ENCODE results near the gene ZNF181. TPM values are rescaled to one million over a fixed set of nuclear protein-coding genes. Genes with fewer than 3 reads are reported as not detected.
A peak's percentile ranks its signal among the peaks of the same experiment; 100 is the strongest.

Gene ZNF181
- 7.9 and 8.1 TPM in 2 replicates for polyA plus RNA-seq (2012; rRNA removed)
- polyA plus RNA-seq (2012; cell fraction: cytosol; rRNA removed): 7.8 and 8.6 TPM in 2 replicates
- polyA plus RNA-seq (2012; cell fraction: nucleus; rRNA removed): 11.2 and 18.2 TPM in 2 replicates

DNA sequence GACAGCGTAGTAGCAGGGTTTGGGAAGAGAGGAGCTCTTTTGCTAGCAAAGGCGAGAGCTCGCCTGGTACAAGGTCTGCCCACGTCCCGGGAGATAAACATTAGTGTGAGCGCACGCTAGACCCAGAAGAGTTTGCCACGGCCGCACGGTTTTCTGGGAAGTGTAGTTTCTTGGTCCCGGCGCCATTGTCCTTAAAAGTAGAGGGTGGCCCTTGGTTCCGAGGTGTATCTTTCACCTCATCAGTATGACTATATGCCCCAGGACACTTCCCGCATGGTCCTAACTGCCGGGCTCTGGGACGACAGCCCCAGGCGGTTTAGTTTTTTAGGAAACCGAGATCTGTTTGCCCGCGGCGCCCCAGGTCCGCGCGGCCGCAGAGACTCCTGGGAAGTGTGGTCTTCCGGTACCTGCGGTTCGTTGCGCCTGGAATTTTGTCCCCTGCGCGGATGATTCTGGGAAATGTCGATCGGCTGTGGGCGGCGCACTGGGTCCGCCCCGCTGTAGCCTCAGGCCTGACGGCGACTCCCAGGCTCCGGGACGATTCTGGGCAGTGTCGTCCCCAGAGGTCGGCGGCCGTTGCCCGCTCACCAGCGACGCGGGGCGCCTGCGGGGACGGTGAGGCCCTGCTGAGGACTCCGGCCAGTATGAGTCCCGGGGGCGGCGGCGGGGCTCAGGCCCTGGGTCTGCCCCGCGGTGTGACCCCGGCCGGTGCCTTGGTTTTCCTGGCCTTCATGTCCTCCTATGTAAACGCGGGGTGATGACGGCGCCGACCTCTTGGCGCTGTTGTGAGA is at the start of gene ZNF181:
TSS of gene ZNF181 (plus strand) at position 498 of the 791 bp plus-strand sequence. CDS start 795 bp downstream, outside the sequence.
- ChIA-PET CTCF (interaction anchor here (1.0 to 1.2 kb wide), 2 partner anchors 21 to 89 kb away, joined by 4 to 5 read pairs; no protein-coding TSS in a partner anchor), POLR2A (interaction anchor here (1.0 kb wide), 2 partner anchors 56 to 193 kb away, joined by 3 to 8 read pairs; partner anchors contain the start of genes SCGB2B2, ZNF30 and ZNF302)
- WGBS (ENCODE audit: low lambda C conversion rate): under 1% methylated on average over 35 of the region's 67 CpGs
- DNase-seq: peak; percentile 92
- Histone ChIP-seq H3K27ac (ENCODE audit: low read depth in 2 of 2, low read length in 1 of 2) (peak within 1 kb of the TSS; percentile 86 to 98), H3K9ac (peak within 1 kb of the TSS; percentile 86), H2AFZ (ENCODE audit: low read depth) (peak within 1 kb of the TSS; percentile 95), H3K27me3 (ENCODE audit: insufficient read depth) (no peaks in the 10 kb centered on the region), H3K4me3 (ENCODE audit: low read depth in 2 of 2, low read length in 1 of 2) (peak within 1 kb of the TSS; percentile 80 to 82), H4K20me1 (ENCODE audit: insufficient read depth) (no peaks in the 10 kb centered on the region), H3K9me3 (no peaks in the 10 kb centered on the region), H3K4me2 (peak within 1 kb of the TSS; percentile 81), H3K4me1 (ENCODE audit: control insufficient read depth in 1 of 2, insufficient read depth in 2 of 2, low read depth in 1 of 2, low read length in 1 of 2) (peaks cover 0 to 25% of the 10 kb centered on the region in 2 experiments; a peak in 1 of 4 replicates), H3K36me3 (replicated peaks in 1 of 2; ENCODE audit: control insufficient read depth in 1 of 2, insufficient read depth in 2 of 2, low read length in 1 of 2) (peaks cover 25 to 38% of the 10 kb centered on the region in 2 experiments), H3F3A (replicated peaks; ENCODE audit: insufficient read depth) (peaks cover 7% of the 10 kb centered on the region), H3K79me2 (ENCODE audit: insufficient read depth) (peaks cover 18% of the 10 kb centered on the region; the same call in 1 of the 2 replicates), H3K9me2 (no peaks in the 10 kb centered on the region)
- peak; percentile 11; the same call in 1 of the 2 replicates for TF ChIP-seq SIN3A (IDR thresholded peaks at IDR 0.05; ENCODE audit: borderline replicate concordance, low read depth, low read length)
- TF ChIP-seq MXI1 (IDR thresholded peaks at IDR 0.05; ENCODE audit: low read depth, low read length): peak; percentile 89
- TF ChIP-seq RFX5 (IDR thresholded peaks at IDR 0.05; ENCODE audit: low read length): no peak
- peak; percentile 36 for TF ChIP-seq CHD2 (IDR thresholded peaks at IDR 0.05; ENCODE audit: low read length, partially characterized antibody)
- TF ChIP-seq FOXJ3 (CRISPR knock-in tag; IDR thresholded peaks at IDR 0.05): no peak
- peak; percentile 77 for TF ChIP-seq TEAD4 (IDR thresholded peaks at IDR 0.05; ENCODE audit: borderline replicate concordance, insufficient read depth)
- no peak for TF ChIP-seq NFIC (IDR thresholded peaks at IDR 0.05; ENCODE audit: borderline replicate concordance)
- TF ChIP-seq, protein P1, sequence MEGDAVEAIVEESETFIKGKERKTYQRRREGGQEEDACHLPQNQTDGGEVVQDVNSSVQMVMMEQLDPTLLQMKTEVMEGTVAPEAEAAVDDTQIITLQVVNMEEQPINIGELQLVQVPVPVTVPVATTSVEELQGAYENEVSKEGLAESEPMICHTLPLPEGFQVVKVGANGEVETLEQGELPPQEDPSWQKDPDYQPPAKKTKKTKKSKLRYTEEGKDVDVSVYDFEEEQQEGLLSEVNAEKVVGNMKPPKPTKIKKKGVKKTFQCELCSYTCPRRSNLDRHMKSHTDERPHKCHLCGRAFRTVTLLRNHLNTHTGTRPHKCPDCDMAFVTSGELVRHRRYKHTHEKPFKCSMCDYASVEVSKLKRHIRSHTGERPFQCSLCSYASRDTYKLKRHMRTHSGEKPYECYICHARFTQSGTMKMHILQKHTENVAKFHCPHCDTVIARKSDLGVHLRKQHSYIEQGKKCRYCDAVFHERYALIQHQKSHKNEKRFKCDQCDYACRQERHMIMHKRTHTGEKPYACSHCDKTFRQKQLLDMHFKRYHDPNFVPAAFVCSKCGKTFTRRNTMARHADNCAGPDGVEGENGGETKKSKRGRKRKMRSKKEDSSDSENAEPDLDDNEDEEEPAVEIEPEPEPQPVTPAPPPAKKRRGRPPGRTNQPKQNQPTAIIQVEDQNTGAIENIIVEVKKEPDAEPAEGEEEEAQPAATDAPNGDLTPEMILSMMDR (IDR thresholded peaks at IDR 0.05): no peak
- no peak for TF ChIP-seq EZH2phosphoT487 (IDR thresholded peaks at IDR 0.05; ENCODE audit: borderline replicate concordance, low read depth)
- no peak for TF ChIP-seq GATA2 (CRISPR knock-in tag; IDR thresholded peaks at IDR 0.05)
- TF ChIP-seq, protein P2, sequence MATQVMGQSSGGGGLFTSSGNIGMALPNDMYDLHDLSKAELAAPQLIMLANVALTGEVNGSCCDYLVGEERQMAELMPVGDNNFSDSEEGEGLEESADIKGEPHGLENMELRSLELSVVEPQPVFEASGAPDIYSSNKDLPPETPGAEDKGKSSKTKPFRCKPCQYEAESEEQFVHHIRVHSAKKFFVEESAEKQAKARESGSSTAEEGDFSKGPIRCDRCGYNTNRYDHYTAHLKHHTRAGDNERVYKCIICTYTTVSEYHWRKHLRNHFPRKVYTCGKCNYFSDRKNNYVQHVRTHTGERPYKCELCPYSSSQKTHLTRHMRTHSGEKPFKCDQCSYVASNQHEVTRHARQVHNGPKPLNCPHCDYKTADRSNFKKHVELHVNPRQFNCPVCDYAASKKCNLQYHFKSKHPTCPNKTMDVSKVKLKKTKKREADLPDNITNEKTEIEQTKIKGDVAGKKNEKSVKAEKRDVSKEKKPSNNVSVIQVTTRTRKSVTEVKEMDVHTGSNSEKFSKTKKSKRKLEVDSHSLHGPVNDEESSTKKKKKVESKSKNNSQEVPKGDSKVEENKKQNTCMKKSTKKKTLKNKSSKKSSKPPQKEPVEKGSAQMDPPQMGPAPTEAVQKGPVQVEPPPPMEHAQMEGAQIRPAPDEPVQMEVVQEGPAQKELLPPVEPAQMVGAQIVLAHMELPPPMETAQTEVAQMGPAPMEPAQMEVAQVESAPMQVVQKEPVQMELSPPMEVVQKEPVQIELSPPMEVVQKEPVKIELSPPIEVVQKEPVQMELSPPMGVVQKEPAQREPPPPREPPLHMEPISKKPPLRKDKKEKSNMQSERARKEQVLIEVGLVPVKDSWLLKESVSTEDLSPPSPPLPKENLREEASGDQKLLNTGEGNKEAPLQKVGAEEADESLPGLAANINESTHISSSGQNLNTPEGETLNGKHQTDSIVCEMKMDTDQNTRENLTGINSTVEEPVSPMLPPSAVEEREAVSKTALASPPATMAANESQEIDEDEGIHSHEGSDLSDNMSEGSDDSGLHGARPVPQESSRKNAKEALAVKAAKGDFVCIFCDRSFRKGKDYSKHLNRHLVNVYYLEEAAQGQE (IDR thresholded peaks at IDR 0.05; ENCODE audit: low read depth, low read length): no peak
- no peak for TF ChIP-seq FOSL2 (IDR thresholded peaks at IDR 0.05; ENCODE audit: borderline replicate concordance, low read depth)
- TF ChIP-seq POLR2AphosphoS5 (IDR thresholded peaks at IDR 0.05; ENCODE audit: low read depth, low read length): peak; percentile 79
- no peak for TF ChIP-seq TCF12 (IDR thresholded peaks at IDR 0.05)
- no peak; the same call in 1 of the 2 replicates for TF ChIP-seq TAF1 (IDR thresholded peaks at IDR 0.05; ENCODE audit: borderline replicate concordance, low read depth, low read length)
- TF ChIP-seq ELF1 (IDR thresholded peaks at IDR 0.05): peak; percentile 73
- peak; percentile 92 for TF ChIP-seq YY1 (IDR thresholded peaks at IDR 0.05; ENCODE audit: low read depth)
- peak; percentile 84 for TF ChIP-seq GABPA (IDR thresholded peaks at IDR 0.05; ENCODE audit: low read depth)
- TF ChIP-seq FOXM1 (IDR thresholded peaks at IDR 0.05; ENCODE audit: low read depth): no peak
- TF ChIP-seq, protein P3, sequence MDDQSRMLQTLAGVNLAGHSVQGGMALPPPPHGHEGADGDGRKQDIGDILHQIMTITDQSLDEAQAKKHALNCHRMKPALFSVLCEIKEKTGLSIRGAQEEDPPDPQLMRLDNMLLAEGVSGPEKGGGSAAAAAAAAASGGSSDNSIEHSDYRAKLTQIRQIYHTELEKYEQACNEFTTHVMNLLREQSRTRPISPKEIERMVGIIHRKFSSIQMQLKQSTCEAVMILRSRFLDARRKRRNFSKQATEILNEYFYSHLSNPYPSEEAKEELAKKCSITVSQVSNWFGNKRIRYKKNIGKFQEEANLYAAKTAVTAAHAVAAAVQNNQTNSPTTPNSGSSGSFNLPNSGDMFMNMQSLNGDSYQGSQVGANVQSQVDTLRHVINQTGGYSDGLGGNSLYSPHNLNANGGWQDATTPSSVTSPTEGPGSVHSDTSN (IDR thresholded peaks at IDR 0.05): 0 out of 2 replicates have a peak, but pooled peaks have one; percentile 13
- TF ChIP-seq NRF1 (IDR thresholded peaks at IDR 0.05; ENCODE audit: low read depth, low read length): peak; percentile 25; the same call in 1 of the 2 replicates
- peak in 1 of 2 experiments; percentile 6; a peak in 1 of 4 replicates for TF ChIP-seq EP300 (IDR thresholded peaks at IDR 0.05; ENCODE audit: borderline replicate concordance in 1 of 2, low read depth in 1 of 2, low read length in 1 of 2)
- TF ChIP-seq, protein P4, sequence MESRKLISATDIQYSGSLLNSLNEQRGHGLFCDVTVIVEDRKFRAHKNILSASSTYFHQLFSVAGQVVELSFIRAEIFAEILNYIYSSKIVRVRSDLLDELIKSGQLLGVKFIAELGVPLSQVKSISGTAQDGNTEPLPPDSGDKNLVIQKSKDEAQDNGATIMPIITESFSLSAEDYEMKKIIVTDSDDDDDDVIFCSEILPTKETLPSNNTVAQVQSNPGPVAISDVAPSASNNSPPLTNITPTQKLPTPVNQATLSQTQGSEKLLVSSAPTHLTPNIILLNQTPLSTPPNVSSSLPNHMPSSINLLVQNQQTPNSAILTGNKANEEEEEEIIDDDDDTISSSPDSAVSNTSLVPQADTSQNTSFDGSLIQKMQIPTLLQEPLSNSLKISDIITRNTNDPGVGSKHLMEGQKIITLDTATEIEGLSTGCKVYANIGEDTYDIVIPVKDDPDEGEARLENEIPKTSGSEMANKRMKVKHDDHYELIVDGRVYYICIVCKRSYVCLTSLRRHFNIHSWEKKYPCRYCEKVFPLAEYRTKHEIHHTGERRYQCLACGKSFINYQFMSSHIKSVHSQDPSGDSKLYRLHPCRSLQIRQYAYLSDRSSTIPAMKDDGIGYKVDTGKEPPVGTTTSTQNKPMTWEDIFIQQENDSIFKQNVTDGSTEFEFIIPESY (IDR thresholded peaks at IDR 0.05; ENCODE audit: borderline replicate concordance, low read depth): peak; percentile 66
